Fibroblast of the aortic adventitia (primary cell): Measurements from ENCODE around the gene PALLD. TPM values are rescaled to one million over a fixed set of nuclear protein-coding genes. Genes with fewer than 3 reads are reported as not detected.

Experiments
- DNase-seq: peaks from one replicate; pipeline ENCODE4 v3.0.0-alpha.2; 2010; ENCODE audit warnings: low read depth
- H3K4me3 ChIP-seq: 2 replicates; pipeline ENCODE4 v1.5.1; 2011; ENCODE audit warnings: low read depth, mild to moderate bottlenecking, control low read depth, low read length, moderate library complexity
- total RNA-seq: library from RNA; depleted of rRNA; stranded (reverse); fragments of >200 nt; gene quantifications from 2 replicates; pipeline ENCODE4 v1.2.3, GENCODE V29; 2012; ENCODE audit warnings: low replicate concordance
- TF ChIP-seq, protein P1 (sequence below): IDR thresholded peaks from 2 replicates; pipeline ENCODE4 v1.5.1; 2011; ENCODE audit warnings: mild to moderate bottlenecking, low read length, control low read depth, inconsistent platforms; ENCODE audit not compliant: insufficient read depth

Gene PALLD
- total RNA-seq, 1 donor = 52.1 TPM

- H3K4me3 ChIP-seq = no peak overlapping the region
- TF ChIP-seq, protein P1, sequence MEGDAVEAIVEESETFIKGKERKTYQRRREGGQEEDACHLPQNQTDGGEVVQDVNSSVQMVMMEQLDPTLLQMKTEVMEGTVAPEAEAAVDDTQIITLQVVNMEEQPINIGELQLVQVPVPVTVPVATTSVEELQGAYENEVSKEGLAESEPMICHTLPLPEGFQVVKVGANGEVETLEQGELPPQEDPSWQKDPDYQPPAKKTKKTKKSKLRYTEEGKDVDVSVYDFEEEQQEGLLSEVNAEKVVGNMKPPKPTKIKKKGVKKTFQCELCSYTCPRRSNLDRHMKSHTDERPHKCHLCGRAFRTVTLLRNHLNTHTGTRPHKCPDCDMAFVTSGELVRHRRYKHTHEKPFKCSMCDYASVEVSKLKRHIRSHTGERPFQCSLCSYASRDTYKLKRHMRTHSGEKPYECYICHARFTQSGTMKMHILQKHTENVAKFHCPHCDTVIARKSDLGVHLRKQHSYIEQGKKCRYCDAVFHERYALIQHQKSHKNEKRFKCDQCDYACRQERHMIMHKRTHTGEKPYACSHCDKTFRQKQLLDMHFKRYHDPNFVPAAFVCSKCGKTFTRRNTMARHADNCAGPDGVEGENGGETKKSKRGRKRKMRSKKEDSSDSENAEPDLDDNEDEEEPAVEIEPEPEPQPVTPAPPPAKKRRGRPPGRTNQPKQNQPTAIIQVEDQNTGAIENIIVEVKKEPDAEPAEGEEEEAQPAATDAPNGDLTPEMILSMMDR = no peak
- no peak for DNase-seq
These were observed 423.7 kb downstream of the PALLD start for GRCh38 chr4:168920441-168921065.

GRCh38 chr4:168923526-168924194, 426.8 kb downstream of the PALLD start:
- TF ChIP-seq, protein P1 = peak; percentile 72
- no peak overlapping the region for H3K4me3 ChIP-seq
- peak; percentile 86 for DNase-seq

GRCh38 chr4:168924667-168925066, 427.8 kb downstream of the PALLD start:
- DNase-seq = no peak
- H3K4me3 ChIP-seq = no peak overlapping the region
- TF ChIP-seq, protein P1 = no peak

GRCh38 chr4:168925789-168926490, 429.1 kb downstream of the PALLD start:
- TF ChIP-seq, protein P1 = no peak
- H3K4me3 ChIP-seq = no peak overlapping the region
- DNase-seq = no peak

DNA sequence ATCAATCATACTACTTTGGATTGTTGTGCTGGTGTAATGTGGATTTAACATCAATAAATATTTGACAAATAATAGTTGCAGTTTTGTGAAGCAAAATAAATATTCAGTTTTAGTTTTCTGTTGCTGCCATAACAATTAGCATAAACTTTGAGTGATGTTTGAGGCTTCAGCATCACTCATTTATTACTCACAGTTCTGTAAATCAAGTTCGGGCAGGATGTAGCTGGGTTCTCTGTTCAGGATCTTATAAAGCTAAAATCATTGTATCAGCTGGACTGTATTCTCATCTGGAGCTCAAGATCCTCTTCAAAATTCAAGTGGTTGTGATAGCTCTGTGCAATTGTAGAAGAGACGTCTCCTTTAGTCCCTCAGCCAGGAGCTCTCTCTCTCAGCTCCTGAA, 431.5 kb downstream of the PALLD start:
- TF ChIP-seq, protein P1 = no peak
- no peak for DNase-seq
- H3K4me3 ChIP-seq = no peak overlapping the region

GRCh38 chr4:168928875-168929274, 432.0 kb downstream of the PALLD start:
- DNase-seq = no peak
- no peak overlapping the region for H3K4me3 ChIP-seq
- TF ChIP-seq, protein P1 = no peak
